ENCODE measurements around the gene SLC25A1.
"Not testable (repeated sequence)": the region's sequence is repeated elsewhere in the genome, so short reads cannot be mapped to it uniquely, and the experiment has no call there.

SLC25A1 gene

GRCh38 chr22:19206287-19206686, 27.8 kb upstream of the SLC25A1 start:
- no peak for DNase-seq (ENCODE audit: low read depth)

GRCh38 chr22:19204640-19205039, 26.1 kb upstream of the SLC25A1 start:
- no peak for DNase-seq (ENCODE audit: low read depth)

- DNase-seq (ENCODE audit: low read depth) = no peak
Observed at GRCh38 chr22:19203834-19204233, 25.3 kb upstream of the SLC25A1 start.

GRCh38 chr22:19202799-19203186, 24.3 kb upstream of the SLC25A1 start:
- not testable (repeated sequence) for DNase-seq (ENCODE audit: low read depth)

GRCh38 chr22:19201869-19202798, 23.6 kb upstream of the SLC25A1 start:
- no peak for DNase-seq (ENCODE audit: low read depth)

GRCh38 chr22:19201130-19201868, 22.8 kb upstream of the SLC25A1 start:
- DNase-seq (ENCODE audit: low read depth) = no peak

GRCh38 chr22:19199479-19199878, 20.9 kb upstream of the SLC25A1 start:
- no peak for DNase-seq (ENCODE audit: low read depth)

GRCh38 chr22:19197997-19198865, 19.7 kb upstream of the SLC25A1 start:
- DNase-seq (ENCODE audit: low read depth) = no peak

GRCh38 chr22:19196841-19197612, 18.5 kb upstream of the SLC25A1 start:
- no peak for DNase-seq (ENCODE audit: low read depth)

- DNase-seq (ENCODE audit: low read depth) = no peak
Observed at GRCh38 chr22:19195796-19196731, 17.5 kb upstream of the SLC25A1 start.

GRCh38 chr22:19194766-19195536, 16.4 kb upstream of the SLC25A1 start:
- no peak for DNase-seq (ENCODE audit: low read depth)

GRCh38 chr22:19193879-19194278, 15.3 kb upstream of the SLC25A1 start:
- DNase-seq (ENCODE audit: low read depth) = no peak

GRCh38 chr22:19187716-19188563, 9.4 kb upstream of the SLC25A1 start:
- DNase-seq (ENCODE audit: low read depth) = no peak

GRCh38 chr22:19184276-19184997, 5.9 kb upstream of the SLC25A1 start:
- no peak for DNase-seq (ENCODE audit: low read depth)

GRCh38 chr22:19183216-19183615, 4.7 kb upstream of the SLC25A1 start:
- DNase-seq (ENCODE audit: low read depth) = no peak

- DNase-seq (ENCODE audit: low read depth) = no peak
Observed at GRCh38 chr22:19182472-19183157, 4.1 kb upstream of the SLC25A1 start.

GRCh38 chr22:19181786-19182471, 3.4 kb upstream of the SLC25A1 start:
- DNase-seq (ENCODE audit: low read depth) = no peak
